ENCODE measurements around the gene RPN2.

- TF ChIP-seq CTCF (conservative IDR thresholded peaks at IDR 0.05; ENCODE audit: low read depth, low read length) (no peak), EZH2 (IDR thresholded peaks at IDR 0.05; ENCODE audit: borderline replicate concordance, low read depth, low read length, poor library complexity, severe bottlenecking) (no peak)
Observed at GRCh38 chr20:37151529-37151928, 27.6 kb upstream of the RPN2 start.
